Measurements from ENCODE around the gene LMOD2. TPM values are rescaled to one million over a fixed set of nuclear protein-coding genes. Genes with fewer than 3 reads are reported as not detected.

Gene LMOD2
- total and polyA plus RNA-seq, 10 of the 15 experiments (the other 5 are each of a cell fraction or from before 2014, with no cell fraction given), result not detected

DNA sequence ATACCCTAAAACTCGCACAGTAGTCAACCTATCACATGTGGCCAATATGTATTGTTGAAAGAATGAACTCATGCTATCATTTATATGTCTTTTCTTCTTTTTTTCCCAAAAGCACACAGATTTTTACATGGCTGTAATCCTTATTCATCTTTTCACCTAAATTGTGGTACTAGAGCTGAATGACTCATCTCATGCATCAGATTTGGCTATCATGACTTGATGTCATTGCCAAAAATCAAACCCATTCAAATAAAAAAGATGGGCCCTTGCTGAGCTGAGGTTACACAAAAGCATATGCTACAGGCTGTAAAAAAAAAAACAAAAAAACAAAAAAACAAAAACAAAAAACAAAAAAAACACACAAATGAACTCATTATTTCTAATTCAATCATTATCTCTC is 3.3 kb upstream of the LMOD2 start:
- intact Hi-C loops (cut with micrococcal nuclease; ENCODE audit: unreplicated experiment) (no loop called here), in situ Hi-C loops (cut with MboI) (no loop called here)
- no peak overlapping the region for H2AFZ ChIP-seq (ENCODE audit: control insufficient read depth, low read depth, low read length)
- BruUV-seq (replicated peaks), result no TSS peak
- no peak for ATAC-seq
- H3K4me3 ChIP-seq, result no peak overlapping the region
- no peak for FAIRE-seq
- ChIA-PET CTCF (interaction anchor here (0.6 to 0.9 kb wide), 4 partner anchors 10 to 449 kb away, joined by 3 to 4 read pairs (median 3); no protein-coding TSS in a partner anchor), SMC1A (ENCODE audit: uncharacterized antibody, unreplicated experiment) (interaction anchor here (0.6 to 1.5 kb wide), 4 partner anchors 16 to 136 kb away, joined by 3 to 4 read pairs (median 3); no protein-coding TSS in a partner anchor), RAD21 (ENCODE audit: unreplicated experiment) (no interaction called here), POLR2A (no interaction called here)
- 45% methylated on average over 1 of the region's 1 CpG for WGBS (ENCODE audit: insufficient coverage, insufficient replicate concordance, low lambda C conversion rate, missing lambda C conversion rate)
- no peaks in the 10 kb centered on the region for H3K9me3 ChIP-seq (replicated peaks; ENCODE audit: control insufficient read depth, insufficient read depth, low read length)
- H4K20me1 ChIP-seq (ENCODE audit: control insufficient read depth, insufficient read depth), result no peaks in the 10 kb centered on the region
- H3K79me2 ChIP-seq (ENCODE audit: control insufficient read depth, insufficient read depth, low read length), result no peaks in the 10 kb centered on the region
- no peak overlapping the region for H3K9ac ChIP-seq (ENCODE audit: control insufficient read depth, insufficient read depth, low read length)
- H3K27me3 ChIP-seq (replicated peaks in 1 of 2; ENCODE audit: control insufficient read depth in 2 of 2, insufficient read depth in 2 of 2, low read length in 1 of 2), result peaks cover 0 to 2% of the 10 kb centered on the region in 2 experiments; a peak in 2 of 4 replicates
- DNase-seq (ENCODE audit: low read depth, low spot score), result no peak
- TF ChIP-seq GABPA (IDR thresholded peaks at IDR 0.05; ENCODE audit: low read depth) (no peak), FOXK2 (IDR thresholded peaks at IDR 0.05) (no peak), BACH1 (IDR thresholded peaks at IDR 0.05; ENCODE audit: borderline replicate concordance) (no peak), ZNF24 (IDR thresholded peaks at IDR 0.05) (no peak), NFYB (IDR thresholded peaks at IDR 0.05; ENCODE audit: insufficient read depth, low read depth, low read length) (no peak), CHD1 (IDR thresholded peaks at IDR 0.05; ENCODE audit: low read depth, low read length) (no peak), SMARCA5 (IDR thresholded peaks at IDR 0.05) (no peak), MTA2 (IDR thresholded peaks at IDR 0.05; ENCODE audit: low read depth) (no peak), EED (IDR thresholded peaks at IDR 0.05; ENCODE audit: low read depth) (no peak), SIN3A (IDR thresholded peaks at IDR 0.05; ENCODE audit: low read depth, low read length) (no peak), MYC (IDR thresholded peaks at IDR 0.05; ENCODE audit: insufficient read depth, insufficient read length, insufficient replicate concordance, low read length, severe bottlenecking) (no peak), KLF5 (IDR thresholded peaks at IDR 0.05; ENCODE audit: partially characterized antibody) (no peak), SIX5 (IDR thresholded peaks at IDR 0.05; ENCODE audit: low read depth, low read length, severe bottlenecking) (no peak), ASH2L (IDR thresholded peaks at IDR 0.05; ENCODE audit: borderline replicate concordance, low read depth) (no peak), ETV6 (conservative IDR thresholded peaks at IDR 0.05 in 1 of 2, IDR thresholded peaks at IDR 0.05 in 1 of 2; ENCODE audit: borderline replicate concordance in 1 of 2, low read depth in 1 of 2) (no peak), BMI1 (IDR thresholded peaks at IDR 0.05; ENCODE audit: borderline replicate concordance) (no peak), POLR2AphosphoS2 (IDR thresholded peaks at IDR 0.05; ENCODE audit: low read depth, low read length) (no peak), HDAC6 (IDR thresholded peaks at IDR 0.05; ENCODE audit: unreplicated experiment) (no peak)
- TF ChIP-seq, protein P1, sequence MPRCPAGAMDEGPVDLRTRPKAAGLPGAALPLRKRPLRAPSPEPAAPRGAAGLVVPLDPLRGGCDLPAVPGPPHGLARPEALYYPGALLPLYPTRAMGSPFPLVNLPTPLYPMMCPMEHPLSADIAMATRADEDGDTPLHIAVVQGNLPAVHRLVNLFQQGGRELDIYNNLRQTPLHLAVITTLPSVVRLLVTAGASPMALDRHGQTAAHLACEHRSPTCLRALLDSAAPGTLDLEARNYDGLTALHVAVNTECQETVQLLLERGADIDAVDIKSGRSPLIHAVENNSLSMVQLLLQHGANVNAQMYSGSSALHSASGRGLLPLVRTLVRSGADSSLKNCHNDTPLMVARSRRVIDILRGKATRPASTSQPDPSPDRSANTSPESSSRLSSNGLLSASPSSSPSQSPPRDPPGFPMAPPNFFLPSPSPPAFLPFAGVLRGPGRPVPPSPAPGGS (IDR thresholded peaks at IDR 0.05; ENCODE audit: borderline replicate concordance, insufficient read depth, low read depth, low read length, poor library complexity, severe bottlenecking), result no peak
- TF ChIP-seq, protein P2, sequence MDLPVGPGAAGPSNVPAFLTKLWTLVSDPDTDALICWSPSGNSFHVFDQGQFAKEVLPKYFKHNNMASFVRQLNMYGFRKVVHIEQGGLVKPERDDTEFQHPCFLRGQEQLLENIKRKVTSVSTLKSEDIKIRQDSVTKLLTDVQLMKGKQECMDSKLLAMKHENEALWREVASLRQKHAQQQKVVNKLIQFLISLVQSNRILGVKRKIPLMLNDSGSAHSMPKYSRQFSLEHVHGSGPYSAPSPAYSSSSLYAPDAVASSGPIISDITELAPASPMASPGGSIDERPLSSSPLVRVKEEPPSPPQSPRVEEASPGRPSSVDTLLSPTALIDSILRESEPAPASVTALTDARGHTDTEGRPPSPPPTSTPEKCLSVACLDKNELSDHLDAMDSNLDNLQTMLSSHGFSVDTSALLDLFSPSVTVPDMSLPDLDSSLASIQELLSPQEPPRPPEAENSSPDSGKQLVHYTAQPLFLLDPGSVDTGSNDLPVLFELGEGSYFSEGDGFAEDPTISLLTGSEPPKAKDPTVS (IDR thresholded peaks at IDR 0.05; ENCODE audit: low read depth, low read length), result no peak
- no peak overlapping the region for H3K27ac ChIP-seq (ENCODE audit: control insufficient read depth, insufficient read depth)
- no peaks in the 10 kb centered on the region for H3K36me3 ChIP-seq (ENCODE audit: control insufficient read depth in 2 of 2, insufficient read depth in 2 of 2, low read length in 1 of 2)
- H3K4me2 ChIP-seq (ENCODE audit: control insufficient read depth, insufficient read depth), result no peak overlapping the region
- no peaks in the 10 kb centered on the region for H3K4me1 ChIP-seq (ENCODE audit: control insufficient read depth, insufficient read depth, low read length)

All from GM12878 (cell line).